ENCODE results near the gene FGF2. TPM values are rescaled to one million over a fixed set of nuclear protein-coding genes. Genes with fewer than 3 reads are reported as not detected.
A peak's percentile ranks its signal among the peaks of the same experiment; 100 is the strongest.

The FGF2 gene
- total RNA-seq, 1 experiment from 2014 or later, result 42.9 TPM

- no peaks in the 10 kb centered on the region for H3K9me3 ChIP-seq (replicated peaks)
- DNase-seq (ENCODE audit: low read depth in 1 of 2, low spot score in 2 of 2), result no peak
- no peaks in the 10 kb centered on the region for H3K27me3 ChIP-seq (replicated peaks)
- H3K27ac ChIP-seq, result peak overlapping the region; percentile 85; the same call in 1 of the 2 replicates
- peaks cover 28% of the 10 kb centered on the region for H3K4me1 ChIP-seq (replicated peaks)
- H3K36me3 ChIP-seq, result peaks cover 26% of the 10 kb centered on the region
- no peak overlapping the region for H3K4me3 ChIP-seq
Measured at GRCh38 chr4:122873146-122873545, 46.5 kb downstream of the FGF2 start.

- H3K36me3 ChIP-seq, result peaks cover 32% of the 10 kb centered on the region
- no peaks in the 10 kb centered on the region for H3K9me3 ChIP-seq (replicated peaks)
- H3K4me3 ChIP-seq, result no peak overlapping the region
- H3K4me1 ChIP-seq (replicated peaks), result peaks cover 33% of the 10 kb centered on the region
- H3K27ac ChIP-seq, result peak overlapping the region; percentile 85
- DNase-seq (ENCODE audit: low read depth in 1 of 2, low spot score in 2 of 2), result peak in 1 of 2 experiments; percentile 62
- H3K27me3 ChIP-seq (replicated peaks), result no peaks in the 10 kb centered on the region
Measured at GRCh38 chr4:122873821-122874593, 47.4 kb downstream of the FGF2 start.

GRCh38 chr4:122875949-122876348 is 49.3 kb downstream of the FGF2 start:
- peaks cover 51% of the 10 kb centered on the region for H3K36me3 ChIP-seq
- no peaks in the 10 kb centered on the region for H3K27me3 ChIP-seq (replicated peaks)
- peaks cover 33% of the 10 kb centered on the region for H3K4me1 ChIP-seq (replicated peaks)
- no peak overlapping the region for H3K4me3 ChIP-seq
- H3K9me3 ChIP-seq (replicated peaks), result no peaks in the 10 kb centered on the region
- no peak for DNase-seq (ENCODE audit: low read depth in 1 of 2, low spot score in 2 of 2)
- 0 out of 2 replicates have a peak overlapping the region, but pooled peaks have one; percentile 12 for H3K27ac ChIP-seq

GRCh38 chr4:122876456-122876855 is 49.8 kb downstream of the FGF2 start:
- H3K9me3 ChIP-seq (replicated peaks), result no peaks in the 10 kb centered on the region
- H3K27me3 ChIP-seq (replicated peaks), result no peaks in the 10 kb centered on the region
- no peak overlapping the region for H3K4me3 ChIP-seq
- peaks cover 33% of the 10 kb centered on the region for H3K4me1 ChIP-seq (replicated peaks)
- H3K36me3 ChIP-seq, result peaks cover 56% of the 10 kb centered on the region
- 0 out of 2 replicates have a peak overlapping the region, but pooled peaks have one; percentile 12 for H3K27ac ChIP-seq
- no peak for DNase-seq (ENCODE audit: low read depth in 1 of 2, low spot score in 2 of 2)

GRCh38 chr4:122879001-122879400 is 52.4 kb downstream of the FGF2 start:
- Histone ChIP-seq H3K4me3 (no peak overlapping the region), H3K36me3 (peaks cover 76% of the 10 kb centered on the region), H3K4me1 (replicated peaks) (peaks cover 23% of the 10 kb centered on the region), H3K27me3 (replicated peaks) (no peaks in the 10 kb centered on the region), H3K9me3 (replicated peaks) (no peaks in the 10 kb centered on the region), H3K27ac (peak overlapping the region; percentile 18; the same call in 1 of the 2 replicates)
- no peak for DNase-seq (ENCODE audit: low read depth in 1 of 2, low spot score in 2 of 2)

- peaks cover 88% of the 10 kb centered on the region for H3K36me3 ChIP-seq
- H3K4me1 ChIP-seq (replicated peaks), result peaks cover 7% of the 10 kb centered on the region; the same call in 1 of the 2 replicates
- DNase-seq (ENCODE audit: low read depth in 1 of 2, low spot score in 2 of 2), result no peak
- H3K27ac ChIP-seq, result no peak overlapping the region
- no peaks in the 10 kb centered on the region for H3K9me3 ChIP-seq (replicated peaks)
- H3K27me3 ChIP-seq (replicated peaks), result no peaks in the 10 kb centered on the region
- H3K4me3 ChIP-seq, result no peak overlapping the region
Measured at GRCh38 chr4:122882857-122883735, 56.5 kb downstream of the FGF2 start.

- H3K4me3 ChIP-seq, result no peak overlapping the region
- peaks cover 81% of the 10 kb centered on the region for H3K36me3 ChIP-seq
- no peaks in the 10 kb centered on the region for H3K9me3 ChIP-seq (replicated peaks)
- H3K27me3 ChIP-seq (replicated peaks), result no peaks in the 10 kb centered on the region
- no peak for DNase-seq (ENCODE audit: low read depth in 1 of 2, low spot score in 2 of 2)
- H3K4me1 ChIP-seq (replicated peaks), result peaks cover 4% of the 10 kb centered on the region; the same call in 1 of the 2 replicates
- H3K27ac ChIP-seq, result no peak overlapping the region
Measured at GRCh38 chr4:122884499-122884898, 57.9 kb downstream of the FGF2 start.

GRCh38 chr4:122889726-122890125 is 63.1 kb downstream of the FGF2 start:
- Histone ChIP-seq H3K4me1 (replicated peaks) (peaks cover 11% of the 10 kb centered on the region), H3K27me3 (replicated peaks) (no peaks in the 10 kb centered on the region), H3K27ac (0 out of 2 replicates have a peak overlapping the region, but pooled peaks have one; percentile 8), H3K36me3 (peaks cover 64% of the 10 kb centered on the region), H3K4me3 (no peak overlapping the region), H3K9me3 (replicated peaks) (no peaks in the 10 kb centered on the region)
- no peak for DNase-seq (ENCODE audit: low read depth in 1 of 2, low spot score in 2 of 2)

GRCh38 chr4:122890147-122890795 is 63.6 kb downstream of the FGF2 start:
- Histone ChIP-seq H3K9me3 (replicated peaks) (no peaks in the 10 kb centered on the region), H3K36me3 (peaks cover 63% of the 10 kb centered on the region), H3K4me3 (no peak overlapping the region), H3K27ac (peak overlapping the region; percentile 8; the same call in 1 of the 2 replicates), H3K27me3 (replicated peaks) (no peaks in the 10 kb centered on the region), H3K4me1 (replicated peaks) (peaks cover 11% of the 10 kb centered on the region)
- no peak for DNase-seq (ENCODE audit: low read depth in 1 of 2, low spot score in 2 of 2)

- DNase-seq (ENCODE audit: low read depth in 1 of 2, low spot score in 2 of 2), result no peak
- H3K9me3 ChIP-seq (replicated peaks), result no peaks in the 10 kb centered on the region
- no peak overlapping the region for H3K4me3 ChIP-seq
- H3K4me1 ChIP-seq (replicated peaks), result peaks cover 29% of the 10 kb centered on the region
- no peak overlapping the region for H3K27ac ChIP-seq
- H3K27me3 ChIP-seq (replicated peaks), result no peaks in the 10 kb centered on the region
- peaks cover 43% of the 10 kb centered on the region for H3K36me3 ChIP-seq
Measured at GRCh38 chr4:122894827-122895226, 68.2 kb downstream of the FGF2 start.

- H3K27ac ChIP-seq, result no peak overlapping the region
- no peaks in the 10 kb centered on the region for H3K9me3 ChIP-seq (replicated peaks)
- no peak for DNase-seq (ENCODE audit: low read depth in 1 of 2, low spot score in 2 of 2)
- peaks cover 25% of the 10 kb centered on the region for H3K4me1 ChIP-seq (replicated peaks)
- H3K27me3 ChIP-seq (replicated peaks), result no peaks in the 10 kb centered on the region
- H3K4me3 ChIP-seq, result no peak overlapping the region
- peaks cover 43% of the 10 kb centered on the region for H3K36me3 ChIP-seq
Measured at GRCh38 chr4:122895336-122895995, 68.8 kb downstream of the FGF2 start.

- H3K36me3 ChIP-seq, result peaks cover 43% of the 10 kb centered on the region
- H3K9me3 ChIP-seq (replicated peaks), result no peaks in the 10 kb centered on the region
- DNase-seq (ENCODE audit: low read depth in 1 of 2, low spot score in 2 of 2), result no peak
- peaks cover 33% of the 10 kb centered on the region for H3K4me1 ChIP-seq (replicated peaks)
- no peak overlapping the region for H3K27ac ChIP-seq
- H3K4me3 ChIP-seq, result no peak overlapping the region
- H3K27me3 ChIP-seq (replicated peaks), result no peaks in the 10 kb centered on the region
Measured at GRCh38 chr4:122896270-122896669, 69.6 kb downstream of the FGF2 start.

All from SJSA1 (cell line).